ENCODE measurements around the gene MTRF1L.

- no peak for TF ChIP-seq CTCF (IDR thresholded peaks at IDR 0.05)
- TF ChIP-seq EZH2 (IDR thresholded peaks at IDR 0.05; ENCODE audit: borderline replicate concordance, insufficient read depth, low read depth, low read length, poor library complexity, severe bottlenecking), result no peak
These were observed 60.8 kb downstream of the MTRF1L start for GRCh38 chr6:152941746-152942145.

Measured in B cell (primary cell).